ENCODE measurements around the gene CCND1.

Gene CCND1

DNA sequence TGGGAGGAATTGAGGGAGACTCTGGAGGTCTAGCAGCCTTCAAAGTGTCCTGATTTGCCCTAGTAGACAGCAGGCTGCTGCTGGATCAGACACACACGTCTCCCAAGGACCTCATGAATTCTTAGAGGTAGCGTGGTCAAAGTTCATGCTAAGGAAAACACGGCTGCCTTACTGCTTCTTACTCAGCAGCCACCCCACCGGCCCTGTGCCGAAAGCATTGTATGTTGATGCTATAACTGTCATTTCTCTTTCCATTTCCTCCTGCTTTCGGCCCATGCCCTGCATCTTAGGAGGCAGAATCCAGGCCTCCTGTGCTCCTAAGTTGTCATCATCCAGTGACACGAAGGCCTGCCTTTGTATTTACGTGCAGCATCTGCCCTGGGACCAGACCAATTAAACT, 10.5 kb upstream of the CCND1 start:
- H3K4me3 ChIP-seq (ENCODE audit: low read length) = no peak overlapping the region
- no peak for TF ChIP-seq ZNF274 (IDR thresholded peaks at IDR 0.05; ENCODE audit: low read depth, low read length)

DNA sequence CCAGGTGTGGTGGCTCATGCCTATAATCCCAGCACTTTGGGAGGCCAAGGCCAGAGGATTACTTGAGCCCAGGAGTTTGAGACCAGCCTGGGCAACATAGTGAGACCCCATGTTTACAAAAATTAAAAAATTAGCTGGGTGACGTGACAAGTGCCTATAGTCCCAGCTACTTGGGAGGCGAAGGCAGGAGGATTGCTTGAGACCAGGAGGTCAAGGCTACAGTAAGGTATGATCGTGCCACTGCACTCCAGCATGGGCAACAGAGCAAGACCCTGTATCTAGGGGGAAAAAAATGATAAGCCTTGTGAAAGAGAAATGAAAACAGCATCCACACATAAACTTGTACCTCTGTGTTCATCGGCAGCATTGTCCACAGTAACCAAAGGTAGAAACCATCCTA, 8.1 kb upstream of the CCND1 start:
- H3K4me3 ChIP-seq (ENCODE audit: low read length) = no peak overlapping the region
- TF ChIP-seq ZNF274 (IDR thresholded peaks at IDR 0.05; ENCODE audit: low read depth, low read length) = no peak

- TF ChIP-seq ZNF274 (IDR thresholded peaks at IDR 0.05; ENCODE audit: low read depth, low read length) = no peak
- no peak overlapping the region for H3K4me3 ChIP-seq (ENCODE audit: low read length)
Measured at GRCh38 chr11:69634069-69634468, 6.9 kb upstream of the CCND1 start.

DNA sequence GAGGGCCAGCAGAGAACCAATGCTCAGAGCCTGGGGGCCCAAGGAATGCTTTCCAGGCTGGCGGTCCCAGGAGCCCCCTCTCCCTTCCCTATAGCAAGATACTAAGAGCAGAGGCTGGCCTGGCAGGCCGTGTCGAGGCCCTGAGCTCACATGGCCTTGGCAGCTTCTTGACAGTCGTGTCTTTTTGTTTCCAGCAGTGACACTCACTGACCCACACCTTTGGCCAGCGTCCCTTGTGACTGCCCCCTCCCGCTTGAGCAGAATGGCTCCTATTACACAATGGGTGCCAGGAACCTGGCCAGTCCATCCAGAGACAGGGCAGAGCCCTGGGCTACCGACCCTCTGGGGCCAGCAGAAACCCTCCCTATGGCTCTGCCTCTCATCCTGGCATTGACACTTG, 6.4 kb upstream of the CCND1 start:
- no peak overlapping the region for H3K4me3 ChIP-seq (ENCODE audit: low read length)
- TF ChIP-seq ZNF274 (IDR thresholded peaks at IDR 0.05; ENCODE audit: low read depth, low read length) = no peak

DNA sequence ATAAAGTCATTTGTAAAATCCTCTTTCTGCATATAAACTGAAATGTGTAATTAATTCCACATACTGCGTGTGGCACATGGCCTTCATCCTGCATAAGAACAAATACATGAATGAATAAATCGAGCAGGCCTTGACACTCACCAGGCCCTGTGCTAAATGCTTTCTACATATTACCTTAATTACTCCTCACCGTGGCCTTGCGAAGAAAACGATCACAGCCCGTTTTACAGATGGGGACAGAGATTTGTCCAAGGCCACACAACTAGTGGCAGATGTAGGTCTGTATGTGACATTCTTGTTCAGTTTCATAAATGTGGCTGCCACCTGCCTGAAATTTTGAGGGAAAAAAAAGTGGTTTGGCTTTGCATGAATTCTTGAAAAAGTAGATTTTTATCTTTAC, 5.8 kb upstream of the CCND1 start:
- TF ChIP-seq ZNF274 (IDR thresholded peaks at IDR 0.05; ENCODE audit: low read depth, low read length) = no peak
- H3K4me3 ChIP-seq (ENCODE audit: low read length) = no peak overlapping the region

- no peak for TF ChIP-seq ZNF274 (IDR thresholded peaks at IDR 0.05; ENCODE audit: low read depth, low read length)
- no peak overlapping the region for H3K4me3 ChIP-seq (ENCODE audit: low read length)
Measured at GRCh38 chr11:69635804-69636511, 5.0 kb upstream of the CCND1 start.

DNA sequence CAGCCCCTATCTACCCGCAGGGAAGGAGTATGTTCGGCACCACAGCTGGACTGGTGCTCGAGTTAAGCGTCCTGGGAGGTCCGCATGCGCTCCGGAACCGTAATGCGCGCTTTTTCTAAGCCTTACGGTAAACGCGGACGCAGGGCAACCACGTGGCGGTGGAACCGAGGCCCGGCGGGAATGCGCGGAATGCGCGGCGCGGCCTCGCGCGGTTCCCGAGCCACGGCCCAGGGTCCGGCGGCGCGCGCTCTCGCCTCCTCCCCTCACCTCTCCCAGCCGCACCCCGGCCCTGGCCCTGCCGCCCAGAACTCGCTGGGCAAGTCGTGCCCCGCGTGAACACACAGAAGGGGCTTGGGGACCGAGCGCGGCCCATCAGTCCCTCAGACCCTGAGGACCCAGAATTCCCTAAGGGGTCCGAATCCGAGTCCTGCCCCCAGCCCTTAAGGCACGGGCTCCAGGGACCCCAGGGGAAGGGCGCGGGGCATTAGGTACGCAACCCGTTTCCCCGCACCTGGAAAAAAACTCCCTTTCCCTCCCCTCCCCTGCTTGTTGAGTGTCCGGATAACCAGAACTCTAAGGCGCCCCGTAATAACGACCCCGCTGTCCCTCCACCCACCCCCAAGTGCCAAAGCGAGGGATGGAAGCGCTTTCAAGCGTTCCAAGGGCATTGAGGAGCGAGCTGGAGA, 4.3 kb upstream of the CCND1 start:
- no peak for TF ChIP-seq ZNF274 (IDR thresholded peaks at IDR 0.05; ENCODE audit: low read depth, low read length)
- H3K4me3 ChIP-seq (ENCODE audit: low read length) = no peak overlapping the region

DNA sequence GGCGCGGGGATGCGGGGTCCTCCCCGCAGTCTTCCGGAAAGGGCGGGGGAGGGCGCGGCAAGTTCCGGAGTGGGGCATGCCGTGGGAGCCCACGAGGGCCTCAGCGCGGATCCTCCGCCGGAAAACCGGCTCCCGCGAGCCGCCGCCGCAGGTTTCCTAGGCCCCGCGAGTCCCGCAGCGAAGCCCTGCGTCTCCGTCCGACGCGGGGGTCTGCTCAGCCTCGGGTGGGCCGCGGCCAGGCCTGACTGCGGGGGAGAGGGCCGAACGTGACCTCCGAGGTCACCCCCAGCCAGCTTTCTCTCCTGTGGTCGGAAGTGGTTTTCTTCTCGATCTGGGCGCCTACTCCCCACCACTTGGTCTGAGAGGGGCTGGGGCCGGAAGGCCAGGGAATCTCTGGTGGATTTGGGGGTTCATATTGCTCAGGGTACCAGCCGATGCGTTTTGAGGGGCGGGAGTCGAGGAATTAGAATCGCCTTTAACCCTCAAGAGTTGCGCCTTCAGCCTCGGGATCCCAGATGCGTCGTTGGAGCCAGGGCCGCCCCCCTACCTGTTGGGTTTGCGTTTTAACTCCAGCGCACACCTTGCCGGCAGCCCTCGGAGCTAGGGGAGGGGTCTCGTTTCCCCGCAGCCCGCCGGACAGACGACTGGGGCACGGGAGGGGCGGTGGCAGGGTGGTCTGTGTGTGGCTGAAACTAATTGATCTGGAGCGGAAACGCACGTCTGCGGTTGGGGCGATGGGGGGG, 3.6 kb upstream of the CCND1 start:
- TF ChIP-seq ZNF274 (IDR thresholded peaks at IDR 0.05; ENCODE audit: low read depth, low read length) = no peak
- H3K4me3 ChIP-seq (ENCODE audit: low read length) = no peak overlapping the region

- no peak overlapping the region; the same call in 1 of the 2 replicates for H3K4me3 ChIP-seq (ENCODE audit: low read length)
Measured at GRCh38 chr11:69637941-69638871, 2.8 kb upstream of the CCND1 start.

GRCh38 chr11:69638941-69639681, 1.8 kb upstream of the CCND1 start:
- TF ChIP-seq ZNF274 (IDR thresholded peaks at IDR 0.05; ENCODE audit: low read depth, low read length) = no peak
- no peak overlapping the region; the same call in 1 of the 2 replicates for H3K4me3 ChIP-seq (ENCODE audit: low read length)

More at GRCh38 chr11:69637941-69638871, 2.8 kb upstream of the CCND1 start:
- TF ChIP-seq ZNF274 (IDR thresholded peaks at IDR 0.05; ENCODE audit: low read depth, low read length) = no peak

DNA sequence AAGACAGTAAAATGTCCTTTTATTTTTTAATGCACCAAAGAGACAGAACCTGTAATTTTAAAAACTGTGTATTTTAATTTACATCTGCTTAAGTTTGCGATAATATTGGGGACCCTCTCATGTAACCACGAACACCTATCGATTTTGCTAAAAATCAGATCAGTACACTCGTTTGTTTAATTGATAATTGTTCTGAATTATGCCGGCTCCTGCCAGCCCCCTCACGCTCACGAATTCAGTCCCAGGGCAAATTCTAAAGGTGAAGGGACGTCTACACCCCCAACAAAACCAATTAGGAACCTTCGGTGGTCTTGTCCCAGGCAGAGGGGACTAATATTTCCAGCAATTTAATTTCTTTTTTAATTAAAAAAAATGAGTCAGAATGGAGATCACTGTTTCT, 1.1 kb upstream of the CCND1 start:
- TF ChIP-seq ZNF274 (IDR thresholded peaks at IDR 0.05; ENCODE audit: low read depth, low read length) = no peak
- no peak overlapping the region for H3K4me3 ChIP-seq (ENCODE audit: low read length)

GRCh38 chr11:69640260-69640994, 529 bp upstream of the CCND1 start:
- no peak for TF ChIP-seq ZNF274 (IDR thresholded peaks at IDR 0.05; ENCODE audit: low read depth, low read length)
- no peak overlapping the region; the same call in 1 of the 2 replicates for H3K4me3 ChIP-seq (ENCODE audit: low read length)

Data from GM08714 (cell line).